ENCODE measurements around the gene CHCHD3. TPM values are rescaled to one million over a fixed set of nuclear protein-coding genes. Genes with fewer than 3 reads are reported as not detected.

CHCHD3 gene
- polyA plus RNA-seq, 3 donors = 30.5 to 56.7 (median 48.8) TPM

- Histone ChIP-seq H3K79me2 (ENCODE audit: insufficient read depth, low read length) (no peaks in the 10 kb centered on the region), H3K4me1 (ENCODE audit: control insufficient read depth in 1 of 2, insufficient read depth in 2 of 2, low read length in 2 of 2) (no peaks in the 10 kb centered on the region), H3K27ac (ENCODE audit: low read depth in 1 of 2, low read length in 2 of 2) (no peak overlapping the region), H4K20me1 (ENCODE audit: insufficient read depth, low read length) (no peaks in the 10 kb centered on the region), H2AFZ (ENCODE audit: insufficient read depth, low read depth, low read length, poor library complexity, severe bottlenecking) (no peak overlapping the region), H3K9ac (ENCODE audit: insufficient read depth, low read length, poor library complexity, severe bottlenecking) (no peak overlapping the region), H3K27me3 (ENCODE audit: control insufficient read depth in 2 of 2, insufficient read depth in 2 of 2, low read length in 2 of 2) (no peaks in the 10 kb centered on the region), H3K36me3 (replicated peaks in 1 of 2; ENCODE audit: control insufficient read depth in 1 of 2, insufficient read depth in 2 of 2, low read length in 2 of 2) (peaks cover 0 to 9% of the 10 kb centered on the region in 2 donors), H3K9me3 (replicated peaks in 1 of 2; ENCODE audit: control insufficient read depth in 1 of 2, insufficient read depth in 1 of 2, low read length in 2 of 2) (no peaks in the 10 kb centered on the region), H3K4me2 (replicated peaks; ENCODE audit: extremely low read depth, low read length, poor library complexity, severe bottlenecking) (no peak overlapping the region), H3K4me3 (replicated peaks in 1 of 3; ENCODE audit: low read depth in 2 of 3, low read length in 3 of 3) (no peak overlapping the region)
- intact Hi-C loops (cut with micrococcal nuclease) = no loop called here
- WGBS (ENCODE audit: insufficient coverage) = no CpG with 5 or more reads among the region's 1 CpG
- no peak overlapping the region for H3K4me3 Mint-ChIP-seq
- peaks cover 2% of the 10 kb centered on the region for H3K4me1 Mint-ChIP-seq
- DNase-seq = no peak
- peaks cover 0 to 4% (median 1%) of the 10 kb centered on the region in 3 donors for H3K27me3 Mint-ChIP-seq (ENCODE audit: low read depth in 3 of 3)
- peaks cover 25 to 26% of the 10 kb centered on the region in 2 donors for H3K36me3 Mint-ChIP-seq
- TF ChIP-seq CTCF (IDR thresholded peaks at IDR 0.05) = no peak
- peaks cover 0 to 3% (median 0%) of the 10 kb centered on the region in 7 donors for H3K9me3 Mint-ChIP-seq
- H3K27ac Mint-ChIP-seq = no peak overlapping the region
Observed at GRCh38 chr7:132840199-132840598, 241.7 kb downstream of the CHCHD3 start.

- H3K4me2 ChIP-seq (replicated peaks; ENCODE audit: extremely low read depth, low read length, poor library complexity, severe bottlenecking) = no peak overlapping the region
- no peak overlapping the region for H3K4me3 ChIP-seq (replicated peaks in 1 of 3; ENCODE audit: low read depth in 2 of 3, low read length in 3 of 3)
- intact Hi-C loops (cut with micrococcal nuclease) = no loop called here
- H3K4me1 Mint-ChIP-seq = peaks cover 2% of the 10 kb centered on the region
- no peak overlapping the region for H3K9ac ChIP-seq (ENCODE audit: insufficient read depth, low read length, poor library complexity, severe bottlenecking)
- no peaks in the 10 kb centered on the region for H3K9me3 ChIP-seq (replicated peaks in 1 of 2; ENCODE audit: control insufficient read depth in 1 of 2, insufficient read depth in 1 of 2, low read length in 2 of 2)
- peaks cover 0 to 4% (median 1%) of the 10 kb centered on the region in 3 donors for H3K27me3 Mint-ChIP-seq (ENCODE audit: low read depth in 3 of 3)
- H4K20me1 ChIP-seq (ENCODE audit: insufficient read depth, low read length) = no peaks in the 10 kb centered on the region
- no peak overlapping the region for H3K4me3 Mint-ChIP-seq
- H3K27ac Mint-ChIP-seq = no peak overlapping the region
- H3K36me3 ChIP-seq (replicated peaks in 1 of 2; ENCODE audit: control insufficient read depth in 1 of 2, insufficient read depth in 2 of 2, low read length in 2 of 2) = peaks cover 0 to 9% of the 10 kb centered on the region in 2 donors
- DNase-seq = no peak
- H3K27ac ChIP-seq (ENCODE audit: low read depth in 1 of 2, low read length in 2 of 2) = no peak overlapping the region
- H3K27me3 ChIP-seq (ENCODE audit: control insufficient read depth in 2 of 2, insufficient read depth in 2 of 2, low read length in 2 of 2) = no peaks in the 10 kb centered on the region
- H2AFZ ChIP-seq (ENCODE audit: insufficient read depth, low read depth, low read length, poor library complexity, severe bottlenecking) = no peak overlapping the region
- no peaks in the 10 kb centered on the region for H3K79me2 ChIP-seq (ENCODE audit: insufficient read depth, low read length)
- no peak for TF ChIP-seq CTCF (IDR thresholded peaks at IDR 0.05)
- WGBS (ENCODE audit: insufficient coverage) = no CpG with 5 or more reads among the region's 3 CpGs
- peaks cover 0 to 3% (median 0%) of the 10 kb centered on the region in 7 donors for H3K9me3 Mint-ChIP-seq
- H3K4me1 ChIP-seq (ENCODE audit: control insufficient read depth in 1 of 2, insufficient read depth in 2 of 2, low read length in 2 of 2) = no peaks in the 10 kb centered on the region
- H3K36me3 Mint-ChIP-seq = peaks cover 26 to 29% of the 10 kb centered on the region in 2 donors
Observed at GRCh38 chr7:132838313-132838712, 243.6 kb downstream of the CHCHD3 start.
